ENCODE measurements around the gene ZNF791.
"Not testable (repeated sequence)": the region's sequence is repeated elsewhere in the genome, so short reads cannot be mapped to it uniquely, and the experiment has no call there.

Gene ZNF791

DNA sequence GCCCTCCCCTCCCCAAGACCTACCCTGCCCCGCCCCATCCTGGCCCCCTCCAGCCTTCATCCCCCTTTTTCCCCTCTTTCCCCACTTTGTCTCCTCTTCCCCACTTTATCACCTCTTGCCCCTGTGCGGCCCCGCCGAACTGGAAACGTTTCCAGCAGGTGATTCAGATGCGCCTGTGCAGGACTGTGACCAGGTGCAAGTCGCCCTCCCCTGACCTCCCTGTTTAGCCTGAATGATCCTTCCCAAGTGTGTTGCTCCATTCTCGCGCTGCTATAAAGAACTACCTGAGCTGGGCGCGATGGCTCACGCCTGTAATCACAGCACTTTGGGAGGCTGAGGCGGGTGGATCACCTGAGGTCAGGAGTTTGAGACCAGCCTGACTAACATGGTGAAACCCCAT, 25.9 kb downstream of the ZNF791 start:
- TF ChIP-seq, protein P1, sequence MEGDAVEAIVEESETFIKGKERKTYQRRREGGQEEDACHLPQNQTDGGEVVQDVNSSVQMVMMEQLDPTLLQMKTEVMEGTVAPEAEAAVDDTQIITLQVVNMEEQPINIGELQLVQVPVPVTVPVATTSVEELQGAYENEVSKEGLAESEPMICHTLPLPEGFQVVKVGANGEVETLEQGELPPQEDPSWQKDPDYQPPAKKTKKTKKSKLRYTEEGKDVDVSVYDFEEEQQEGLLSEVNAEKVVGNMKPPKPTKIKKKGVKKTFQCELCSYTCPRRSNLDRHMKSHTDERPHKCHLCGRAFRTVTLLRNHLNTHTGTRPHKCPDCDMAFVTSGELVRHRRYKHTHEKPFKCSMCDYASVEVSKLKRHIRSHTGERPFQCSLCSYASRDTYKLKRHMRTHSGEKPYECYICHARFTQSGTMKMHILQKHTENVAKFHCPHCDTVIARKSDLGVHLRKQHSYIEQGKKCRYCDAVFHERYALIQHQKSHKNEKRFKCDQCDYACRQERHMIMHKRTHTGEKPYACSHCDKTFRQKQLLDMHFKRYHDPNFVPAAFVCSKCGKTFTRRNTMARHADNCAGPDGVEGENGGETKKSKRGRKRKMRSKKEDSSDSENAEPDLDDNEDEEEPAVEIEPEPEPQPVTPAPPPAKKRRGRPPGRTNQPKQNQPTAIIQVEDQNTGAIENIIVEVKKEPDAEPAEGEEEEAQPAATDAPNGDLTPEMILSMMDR (IDR thresholded peaks at IDR 0.05; ENCODE audit: insufficient read depth, missing control alignments), result no peak
- DNase-seq (ENCODE audit: insufficient read length, low spot score), result no peak
- no peak for FAIRE-seq

DNA sequence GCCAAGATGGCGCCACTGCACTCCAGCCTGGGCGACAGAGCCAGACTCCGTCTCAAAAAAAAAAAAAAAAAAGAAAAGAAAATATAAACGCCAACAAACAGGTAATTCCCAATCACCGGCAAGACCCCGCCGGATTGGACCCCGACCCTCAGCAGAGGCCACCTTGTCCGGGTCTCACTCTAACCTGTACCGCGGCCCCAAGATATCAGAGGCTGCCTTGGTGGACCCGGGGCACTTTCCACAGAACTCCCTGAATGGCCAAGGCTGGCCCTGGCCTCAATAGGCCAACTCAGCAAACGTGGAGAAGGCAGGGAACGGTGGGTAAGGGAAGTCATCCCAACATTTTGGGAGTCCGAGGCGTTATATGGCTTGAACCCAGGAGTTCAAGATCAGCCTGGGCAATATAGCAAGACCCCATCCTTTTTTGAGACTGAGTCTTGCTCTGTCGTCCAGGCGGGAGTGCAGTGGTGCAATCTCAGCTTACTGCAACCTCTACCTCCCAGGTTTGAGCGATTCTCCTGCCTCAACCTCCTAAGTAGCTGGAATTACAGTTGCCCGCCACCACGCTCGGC, 28.0 kb downstream of the ZNF791 start:
- DNase-seq (ENCODE audit: insufficient read length, low spot score) (no peak), FAIRE-seq (no peak)
- TF ChIP-seq, protein P1 (IDR thresholded peaks at IDR 0.05; ENCODE audit: insufficient read depth, missing control alignments), result no peak

DNA sequence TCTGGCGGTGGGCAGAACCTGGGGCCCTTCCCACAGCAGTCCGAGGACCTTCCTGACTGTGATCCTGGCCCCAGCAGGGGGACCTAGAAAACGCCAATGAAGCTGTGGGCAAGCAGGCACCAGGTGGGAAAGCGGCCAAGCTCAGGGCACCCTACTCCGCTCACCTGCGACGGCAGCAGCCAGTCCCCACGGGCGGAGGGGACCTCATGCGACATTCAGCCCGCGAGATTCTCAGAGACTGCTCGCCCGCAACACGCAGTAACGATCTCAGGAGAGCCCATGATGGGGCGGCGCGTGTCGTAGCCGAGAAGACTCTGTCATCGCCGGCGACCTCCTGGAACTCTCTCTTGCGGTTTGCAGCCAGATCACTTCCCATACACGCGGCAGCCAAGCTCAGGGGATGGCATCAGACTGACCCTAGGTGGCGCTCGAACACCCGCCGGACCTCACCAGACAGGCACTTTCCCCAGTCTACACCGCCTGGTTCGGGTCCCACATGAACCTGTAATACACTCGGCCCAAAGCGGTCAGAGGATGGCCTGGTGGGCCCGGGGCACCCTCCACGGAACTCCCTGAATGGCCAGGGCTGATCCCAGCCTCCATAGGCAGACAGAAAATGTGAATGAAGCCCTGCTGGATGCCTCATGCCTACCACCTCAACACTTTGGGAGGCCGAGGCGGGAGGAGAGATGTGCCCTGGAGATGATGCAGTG, 29.3 kb downstream of the ZNF791 start:
- DNase-seq (ENCODE audit: insufficient read length, low spot score) (peak; percentile 63), FAIRE-seq (no peak)
- TF ChIP-seq, protein P1 (IDR thresholded peaks at IDR 0.05; ENCODE audit: insufficient read depth, missing control alignments), result peak; percentile 86

DNA sequence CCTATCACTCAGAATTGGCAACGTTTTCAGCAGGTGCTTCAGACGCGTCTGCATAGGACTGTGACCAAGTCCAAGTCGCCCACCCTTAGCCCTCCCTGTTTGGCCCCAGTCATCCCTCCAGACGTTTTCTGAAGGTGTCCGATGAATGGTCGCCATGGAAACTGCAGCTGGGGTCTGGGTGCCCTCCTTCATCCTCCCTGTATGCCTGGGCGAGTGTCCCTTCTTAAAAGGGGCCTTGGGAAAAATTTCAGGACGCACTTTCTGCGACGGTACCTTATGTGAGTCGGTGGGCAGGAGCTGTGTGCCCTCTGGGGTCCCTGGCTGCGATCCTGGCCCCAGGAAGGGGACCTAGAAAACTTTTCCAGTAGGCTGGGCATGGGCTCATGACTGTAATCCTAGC, 30.7 kb downstream of the ZNF791 start:
- peak; percentile 6 for DNase-seq (ENCODE audit: insufficient read length, low spot score)
- TF ChIP-seq, protein P1 (IDR thresholded peaks at IDR 0.05; ENCODE audit: insufficient read depth, missing control alignments), result no peak
- no peak for FAIRE-seq

DNA sequence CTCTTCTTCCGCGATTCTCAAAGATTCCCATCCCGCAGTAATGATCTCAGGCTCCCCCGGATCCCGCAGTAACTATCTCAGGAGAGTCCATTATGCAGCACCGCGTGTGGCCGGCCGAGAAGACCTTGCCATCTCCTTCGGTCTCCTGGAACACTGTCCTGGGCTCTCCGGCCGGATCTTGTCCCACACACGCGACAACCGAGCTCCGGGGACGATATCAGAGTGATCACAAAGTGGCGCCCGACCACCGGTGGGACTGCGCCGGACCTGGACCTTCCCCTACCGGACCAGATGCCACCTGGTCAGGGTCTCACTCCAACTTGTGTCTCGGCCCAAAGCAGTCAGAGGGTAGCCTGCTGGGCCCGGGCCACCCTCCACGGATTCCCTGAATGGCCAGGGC, 31.8 kb downstream of the ZNF791 start:
- TF ChIP-seq, protein P1 (IDR thresholded peaks at IDR 0.05; ENCODE audit: insufficient read depth, missing control alignments), result no peak
- peak; percentile 3 for DNase-seq (ENCODE audit: insufficient read length, low spot score)

DNA sequence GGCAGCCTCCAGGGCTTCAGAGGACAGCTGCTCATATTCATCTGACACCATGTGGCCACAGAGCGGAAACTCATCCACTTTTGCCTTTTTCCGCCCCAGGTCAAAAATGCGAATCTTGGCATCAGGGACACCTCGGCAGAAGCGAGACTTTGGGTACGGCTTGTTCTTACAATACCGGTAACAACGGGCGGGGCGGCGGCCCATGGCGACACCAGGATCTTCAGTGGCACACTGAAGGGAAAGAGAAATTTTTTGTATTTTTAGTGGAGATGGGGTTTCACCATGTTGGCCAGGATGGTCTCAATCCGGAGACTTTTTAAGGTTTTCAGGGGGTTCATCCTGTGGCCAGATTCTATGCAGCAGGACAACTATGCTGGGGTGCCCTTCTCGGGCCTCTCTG, 33.0 kb downstream of the ZNF791 start:
- not testable (repeated sequence) for FAIRE-seq; DNase-seq (ENCODE audit: insufficient read length, low spot score)

More for the DNA sequence above, 31.8 kb downstream of the ZNF791 start:
- FAIRE-seq, result no peak

DNA sequence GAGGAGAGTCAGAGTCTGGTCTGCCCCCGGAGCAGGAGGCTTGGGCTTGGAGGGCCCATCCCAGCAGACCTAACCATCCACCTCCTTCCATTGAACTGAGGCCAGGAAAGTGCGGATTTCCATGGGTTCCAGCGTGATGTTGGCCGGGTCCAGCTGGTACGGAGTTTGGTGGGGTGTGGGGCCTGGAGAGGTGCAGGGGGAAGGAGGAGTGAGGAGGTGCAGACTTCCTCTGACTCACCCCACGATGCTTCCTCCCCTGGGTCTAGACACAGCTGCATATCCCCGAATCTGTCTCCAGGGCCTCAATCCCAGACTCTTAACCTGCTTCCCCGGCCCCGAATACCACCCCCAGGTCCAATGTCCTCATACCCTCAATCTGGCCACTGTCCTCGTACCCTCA, 35.8 kb downstream of the ZNF791 start:
- TF ChIP-seq, protein P1 (IDR thresholded peaks at IDR 0.05; ENCODE audit: insufficient read depth, missing control alignments), result no peak
- DNase-seq (ENCODE audit: insufficient read length, low spot score) (no peak), FAIRE-seq (no peak)
